GM21515 (cell line): ENCODE measurements around the gene WFIKKN1.
A peak's percentile ranks its signal among the peaks of the same experiment; 100 is the strongest.

ENCODE experiments used
- ATAC-seq: cut with Tn5 transposase; IDR thresholded peaks from one replicate; pipeline ENCODE4 v1.9.1; 2021; ENCODE audit not compliant: unreplicated experiment

The WFIKKN1 gene

DNA sequence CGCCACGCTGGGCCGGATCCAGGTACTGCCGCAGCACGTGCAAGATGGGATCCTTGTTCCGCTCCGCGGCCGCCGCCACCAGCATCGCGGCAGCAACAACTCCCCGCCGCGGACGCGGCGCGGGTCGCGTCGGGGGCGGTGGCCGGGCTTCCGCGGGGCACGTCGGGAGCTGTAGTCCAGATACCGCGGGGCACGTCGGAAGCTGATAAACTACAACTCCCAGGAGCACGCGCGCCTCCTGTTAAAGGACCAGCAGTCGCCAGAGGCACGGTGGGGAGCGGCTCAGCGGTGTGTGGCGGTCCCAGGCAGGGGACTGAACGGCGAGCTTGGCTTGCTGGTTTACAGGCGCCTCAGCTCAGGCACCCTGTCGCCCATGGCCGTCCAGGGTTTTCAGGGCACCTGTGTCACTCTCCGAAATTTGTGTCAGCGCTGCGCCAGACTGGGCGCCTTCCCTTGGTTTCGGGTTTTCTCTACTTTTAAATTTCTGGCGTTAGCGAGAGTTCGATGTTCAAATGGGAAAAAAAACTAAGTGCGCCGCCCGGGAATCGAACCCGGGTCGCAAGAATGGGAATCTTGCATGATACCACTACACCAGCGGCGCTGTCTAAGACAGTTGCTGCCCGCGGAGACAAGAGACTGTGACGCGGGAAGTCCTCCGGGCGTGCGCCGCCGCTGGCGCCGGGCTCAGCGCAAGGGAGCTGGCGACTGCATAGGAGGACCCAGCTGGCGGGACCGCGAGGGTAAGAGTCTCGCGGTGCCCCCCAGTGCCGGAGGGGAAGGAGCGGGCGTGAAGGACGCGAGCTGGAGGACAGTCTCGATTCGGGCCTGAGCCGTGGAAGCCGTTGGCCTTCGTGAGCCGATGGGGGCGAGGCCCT lies 5.7 kb downstream of the WFIKKN1 start, which contains the start of gene METTL26:
METTL26 (minus strand) TSS at position 100 of the 875 bp plus-strand sequence; CDS start at position 85, 15 bp downstream.
- ATAC-seq, result peak; percentile 69

DNA sequence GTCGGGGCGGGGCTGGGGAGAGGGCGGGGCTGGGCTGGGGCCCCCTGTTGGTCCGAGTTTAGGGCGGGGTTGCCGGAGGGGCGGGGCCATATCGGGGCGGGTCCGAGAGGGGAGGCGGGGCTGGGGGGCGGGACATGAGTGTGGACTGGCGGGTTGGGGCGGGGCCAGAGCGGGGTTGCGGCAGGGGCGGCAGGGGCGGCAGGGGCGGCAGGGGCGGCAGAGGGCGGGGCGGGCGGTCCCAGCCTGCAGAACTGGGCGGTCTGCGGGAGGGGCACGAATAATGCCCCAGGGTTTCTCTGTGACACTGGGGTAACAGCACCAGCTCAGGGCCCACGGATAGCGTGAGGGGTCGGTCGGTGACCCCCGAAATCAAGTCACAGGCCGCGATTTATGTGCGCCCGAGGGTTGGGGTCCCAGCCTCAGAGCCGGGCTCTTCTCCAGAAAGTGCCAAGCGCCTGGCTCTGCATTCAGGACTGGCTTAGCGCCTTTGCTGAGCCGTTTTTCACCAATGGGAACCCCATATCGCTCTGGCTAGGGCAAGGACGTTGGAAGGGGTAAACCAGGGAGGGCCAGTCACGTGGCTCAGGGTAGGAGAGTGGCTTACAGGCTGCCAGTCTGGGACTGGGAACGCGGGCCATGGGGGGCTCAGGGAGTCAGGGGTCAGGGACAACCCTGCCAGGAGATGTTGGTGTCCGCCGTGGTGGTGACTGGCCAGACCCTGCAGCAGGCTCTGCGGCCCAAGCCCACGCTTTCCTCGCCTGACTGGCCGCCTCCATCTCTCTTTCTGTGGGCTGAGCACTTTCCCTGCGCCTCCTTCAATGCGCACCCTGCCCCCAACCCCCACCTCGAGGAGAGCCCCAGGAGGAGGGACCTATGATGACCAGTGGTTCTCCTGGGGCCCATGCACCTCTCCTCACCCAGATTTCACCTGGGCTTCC lies 6.6 kb downstream of the WFIKKN1 start:
- no peak for ATAC-seq

DNA sequence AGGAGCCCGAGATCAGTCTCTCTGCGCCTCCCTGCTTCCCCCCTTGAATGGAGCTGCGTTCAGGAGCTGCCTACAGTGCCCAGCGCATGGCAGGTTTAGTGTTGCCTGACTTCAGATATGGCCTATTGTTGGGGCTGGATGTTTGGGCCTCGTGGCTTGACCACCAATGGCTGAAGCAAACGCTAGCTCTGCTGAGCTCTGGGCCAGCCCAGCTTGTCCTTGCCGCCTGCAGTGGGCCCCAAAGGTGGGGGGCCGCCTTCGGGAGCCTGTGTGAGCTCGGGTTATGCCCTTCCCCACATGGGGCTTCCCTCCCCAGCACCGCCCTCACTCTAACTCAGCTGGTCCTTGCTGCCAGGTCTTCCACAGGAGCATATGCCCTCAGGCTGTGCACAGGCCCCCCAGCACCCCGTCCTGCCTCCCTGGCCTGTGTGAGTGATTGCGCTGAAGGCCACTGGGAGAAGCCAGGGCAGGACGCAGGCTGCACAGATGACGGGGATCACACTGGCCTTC lies 7.3 kb downstream of the WFIKKN1 start:
- no peak for ATAC-seq

DNA sequence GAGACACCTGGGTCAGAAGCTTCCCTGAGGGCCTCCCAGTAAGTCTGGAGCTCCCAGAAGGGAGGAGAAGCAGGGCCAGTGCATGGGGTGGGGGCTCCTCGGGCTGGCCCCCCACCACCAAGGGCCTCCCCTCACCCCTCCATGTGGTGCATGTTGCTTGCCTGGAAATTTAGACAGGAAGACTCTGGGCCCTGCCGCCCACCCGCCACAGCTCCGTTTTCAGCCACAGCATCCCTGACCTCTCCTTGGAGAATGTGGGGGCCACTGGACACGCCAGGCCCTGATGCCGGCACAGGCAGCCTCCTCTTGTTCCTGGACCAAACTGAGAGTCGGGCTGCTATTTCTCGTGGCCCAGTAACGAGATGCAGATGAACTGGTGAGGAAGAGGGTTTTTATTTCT lies 8.1 kb downstream of the WFIKKN1 start:
- no peak for ATAC-seq

DNA sequence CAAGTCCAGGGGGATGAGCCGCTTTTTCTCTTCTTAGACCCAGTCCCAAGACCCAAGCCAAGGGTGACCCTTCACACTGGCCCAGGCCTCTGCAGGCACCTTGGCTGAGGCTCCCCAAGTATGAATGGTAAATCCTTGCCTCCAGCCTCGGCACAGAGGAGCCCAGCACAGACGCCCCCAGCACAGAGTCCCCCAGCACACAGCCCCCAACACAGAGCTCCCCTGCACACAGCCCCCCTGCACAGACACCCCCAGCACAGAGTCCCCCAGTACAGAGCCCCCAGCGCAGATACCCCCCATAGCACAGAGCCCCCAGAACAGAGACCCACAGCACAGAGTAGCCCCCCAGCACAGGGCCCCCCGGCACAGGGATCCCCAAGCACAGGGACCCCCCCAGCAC lies 9.8 kb downstream of the WFIKKN1 start:
- ATAC-seq, result no peak

DNA sequence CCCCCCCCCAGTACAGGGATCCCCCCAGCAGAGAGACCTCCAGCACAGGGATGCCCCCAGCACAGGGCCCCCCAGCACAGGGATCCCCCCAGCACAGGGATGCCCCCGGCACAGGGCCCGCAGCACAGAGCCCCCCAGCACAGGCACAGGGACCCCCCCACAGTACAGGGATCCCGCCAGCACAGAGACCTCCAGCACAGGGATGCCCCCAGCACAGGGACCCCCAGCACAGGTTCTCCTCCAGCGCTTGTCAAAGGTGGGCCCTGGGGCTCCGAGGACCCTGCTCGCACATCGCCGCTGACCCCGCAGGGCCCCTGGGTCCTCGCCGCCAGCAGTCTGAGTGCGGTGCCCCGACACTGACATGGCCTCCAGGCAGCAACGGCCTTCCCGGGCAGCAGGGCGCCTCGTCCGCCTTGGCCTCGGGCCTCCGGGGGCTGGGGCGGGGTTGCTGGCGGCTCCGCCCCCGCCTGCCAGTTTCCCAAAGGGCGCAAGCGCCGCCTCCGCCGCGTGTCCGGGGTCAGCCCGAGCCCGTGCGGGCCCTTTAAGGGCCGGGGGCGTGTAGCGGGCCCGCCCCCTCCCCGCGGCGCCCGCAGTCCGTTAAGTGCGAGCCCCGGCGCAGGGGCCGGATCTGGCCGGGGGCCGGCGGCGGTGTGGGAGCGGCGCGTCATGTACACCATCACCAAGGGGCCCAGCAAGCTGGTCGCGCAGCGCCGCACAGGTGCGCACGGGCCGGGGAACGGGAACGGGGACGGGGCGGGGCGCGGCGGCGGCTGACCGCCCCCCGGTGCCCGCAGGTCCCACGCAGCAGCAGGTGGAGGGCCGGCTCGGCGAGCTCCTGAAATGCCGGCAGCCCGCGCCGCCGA lies 10.8 kb downstream of the WFIKKN1 start, which contains the start of gene MCRIP2:
MCRIP2 (plus strand) TSS at position 503 of the 863 bp plus-strand sequence; CDS start at position 667, 164 bp downstream.
- ATAC-seq, result peak; percentile 40

DNA sequence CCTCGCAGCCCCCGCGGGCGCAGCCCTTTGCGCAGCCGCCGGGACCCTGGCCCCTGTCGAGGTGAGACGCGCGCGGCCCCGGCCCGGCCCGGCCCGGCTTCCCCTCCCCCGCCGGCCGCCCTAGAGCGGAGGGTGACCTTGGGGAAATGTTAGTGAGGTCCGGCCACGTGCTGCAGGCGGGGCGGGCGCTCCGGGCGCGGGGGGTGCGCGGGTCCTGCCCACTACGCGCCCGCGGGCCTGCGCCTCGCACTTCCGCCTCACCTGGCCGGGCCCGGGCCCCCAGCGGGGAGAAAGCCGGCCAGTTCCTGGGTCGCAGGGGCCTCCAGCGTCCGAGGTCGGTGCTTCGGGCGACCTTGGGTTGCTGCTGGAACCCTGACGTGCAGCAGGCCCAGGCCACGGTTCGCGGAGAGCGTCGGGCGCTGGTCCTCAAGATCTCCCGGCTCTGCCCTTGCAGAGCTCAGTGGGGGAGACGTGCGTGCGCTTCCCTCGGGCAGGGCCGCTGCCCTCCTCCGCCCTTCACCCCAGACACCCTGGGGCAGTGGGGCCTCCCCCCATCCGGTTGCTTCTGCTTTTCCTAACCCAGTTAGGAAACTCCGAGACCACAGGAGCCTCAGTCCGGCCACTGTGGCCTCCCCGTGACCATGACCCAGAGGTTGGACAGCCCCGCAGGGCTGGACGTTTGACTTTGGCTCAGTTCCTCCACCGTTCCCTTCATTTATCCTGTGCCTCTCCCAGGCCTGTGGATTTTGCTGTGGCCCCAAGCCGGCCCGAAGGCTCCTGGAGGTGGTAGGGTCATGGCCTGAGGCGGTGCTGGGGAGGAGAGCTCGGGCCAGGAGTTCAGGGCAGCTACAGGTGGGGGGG lies 11.6 kb downstream of the WFIKKN1 start:
- ATAC-seq, result peak; percentile 28

DNA sequence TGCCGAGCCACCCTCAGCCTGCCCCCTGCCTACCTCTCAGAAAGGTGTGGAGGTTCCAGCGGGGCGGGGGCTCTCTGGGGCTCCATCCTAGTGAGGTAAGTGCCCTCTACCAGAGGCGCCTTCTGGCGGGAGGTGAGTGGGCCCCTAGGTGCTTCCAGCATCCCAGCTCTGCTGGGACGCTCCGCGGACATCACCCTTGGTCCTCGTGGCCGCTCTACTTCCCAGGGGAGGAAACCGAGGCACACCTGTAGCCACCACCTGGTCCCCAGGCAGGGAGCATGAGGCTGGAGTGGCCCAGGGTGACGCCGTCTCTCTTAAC lies 12.2 kb downstream of the WFIKKN1 start:
- no peak for ATAC-seq

DNA sequence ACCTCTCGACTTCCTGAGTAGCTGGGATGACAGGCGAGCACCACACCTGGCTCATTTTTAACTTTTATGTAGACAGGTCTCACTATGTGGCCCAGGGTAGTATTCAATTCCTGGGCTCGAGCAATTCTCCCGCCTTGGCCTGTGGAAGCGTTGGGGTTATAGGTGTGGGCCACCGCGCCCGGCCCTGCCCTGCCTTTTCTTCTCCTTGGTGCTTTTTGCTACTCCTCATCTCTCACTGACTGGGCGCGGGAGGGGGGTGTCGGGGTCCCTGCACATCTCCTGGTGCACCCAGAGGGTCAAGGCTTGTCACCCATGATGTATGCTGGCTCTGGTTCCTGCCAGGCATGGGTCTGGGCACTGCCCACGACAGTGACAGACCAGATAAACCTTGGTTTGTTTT lies 13.8 kb downstream of the WFIKKN1 start:
- no peak for ATAC-seq

DNA sequence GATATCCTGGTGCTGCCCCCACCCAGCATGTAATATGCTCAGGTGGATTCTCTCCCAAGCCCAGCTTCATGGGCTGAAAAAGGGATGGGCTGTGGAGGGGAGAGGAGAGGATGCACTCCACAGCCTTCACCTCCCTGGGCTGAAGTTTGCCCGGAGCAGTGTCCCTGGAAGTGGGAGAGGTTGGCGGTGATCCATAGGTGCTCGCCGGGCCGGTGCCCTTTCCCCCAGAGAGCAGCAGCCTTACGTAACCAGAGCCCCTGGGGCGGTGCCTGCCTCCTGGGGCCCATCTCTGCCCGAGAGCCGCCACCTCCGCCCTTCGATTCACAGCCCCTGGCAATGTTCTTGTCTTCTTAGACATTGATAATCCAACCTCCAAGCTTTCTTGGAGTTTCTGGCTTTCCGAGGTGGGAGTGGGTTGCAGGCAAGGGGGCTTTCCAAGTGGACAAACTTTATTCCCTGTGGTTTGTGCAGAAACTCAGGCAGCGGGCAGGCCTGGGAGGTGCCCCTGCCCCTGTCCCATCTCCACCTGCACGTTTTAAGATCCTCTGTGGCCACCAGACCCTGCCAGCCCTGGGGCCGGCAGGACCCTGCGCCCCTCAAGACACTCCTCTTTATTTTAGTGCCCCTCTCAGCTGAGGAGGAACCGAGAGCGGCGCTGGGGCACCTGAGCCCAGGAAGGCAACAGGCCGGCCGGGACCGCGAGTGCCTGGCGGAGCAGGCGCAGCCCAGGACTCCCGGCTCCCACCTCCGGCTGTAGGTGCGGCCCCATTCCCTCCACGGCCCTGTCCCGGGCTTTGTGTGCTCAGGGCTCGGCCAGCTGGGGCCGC lies 15.3 kb downstream of the WFIKKN1 start:
- no peak for ATAC-seq

DNA sequence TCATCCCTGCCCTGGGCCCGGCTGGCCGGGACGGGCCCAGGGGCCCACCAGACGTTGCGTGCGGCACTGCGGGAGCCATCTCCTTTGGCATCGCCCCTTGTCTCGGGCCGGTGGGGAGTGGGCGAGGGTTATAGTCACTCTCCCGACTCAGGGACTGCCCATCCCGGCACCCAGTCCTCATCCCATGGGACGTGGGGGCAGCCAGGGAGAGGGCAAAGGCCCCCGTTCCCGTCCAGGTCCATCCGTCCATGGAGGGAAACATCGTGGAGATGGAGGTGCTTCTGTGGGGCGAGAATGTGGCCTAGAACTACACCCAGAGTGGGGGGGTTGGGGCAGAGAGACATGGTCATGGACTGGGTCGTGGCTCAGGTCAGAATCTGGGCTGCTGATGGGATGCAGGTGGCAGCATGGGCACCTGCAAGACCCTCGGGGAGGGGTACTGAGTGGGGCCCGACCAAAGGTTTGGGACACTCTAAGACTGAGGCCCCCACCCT lies 15.9 kb downstream of the WFIKKN1 start:
- ATAC-seq, result no peak

DNA sequence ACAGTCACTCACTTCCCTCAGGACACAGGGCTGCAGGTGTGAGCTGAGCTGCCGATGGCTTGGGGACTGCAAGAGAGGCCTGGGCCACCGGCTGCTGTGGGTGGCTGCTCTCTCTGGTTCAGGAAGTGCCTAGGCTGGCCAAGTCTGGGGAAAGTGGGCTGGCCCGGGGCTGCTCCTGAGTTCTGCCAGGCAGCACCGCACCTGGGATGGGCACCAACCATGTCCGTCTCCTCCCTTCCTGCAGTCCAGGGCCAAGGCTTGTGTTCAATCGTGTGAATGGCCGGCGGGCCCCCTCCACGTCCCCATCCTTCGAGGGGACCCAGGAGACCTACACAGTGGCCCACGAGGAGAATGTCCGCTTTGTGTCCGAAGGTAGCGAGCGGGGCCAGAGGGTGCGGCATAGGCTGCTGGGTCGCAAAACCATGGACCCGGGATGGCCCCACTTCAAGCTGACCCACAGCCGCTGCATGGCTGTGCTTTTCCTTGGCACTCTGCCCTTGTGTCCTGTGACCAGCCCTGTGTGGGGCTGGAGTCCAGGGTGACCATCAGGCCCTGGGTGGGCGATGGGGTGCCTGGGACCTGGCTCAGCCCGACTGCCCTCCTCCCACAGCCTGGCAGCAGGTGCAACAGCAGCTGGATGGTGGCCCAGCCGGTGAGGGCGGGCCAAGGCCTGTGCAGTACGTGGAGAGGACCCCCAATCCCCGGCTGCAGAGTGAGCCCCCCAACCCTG lies 16.6 kb downstream of the WFIKKN1 start:
- no peak for ATAC-seq

DNA sequence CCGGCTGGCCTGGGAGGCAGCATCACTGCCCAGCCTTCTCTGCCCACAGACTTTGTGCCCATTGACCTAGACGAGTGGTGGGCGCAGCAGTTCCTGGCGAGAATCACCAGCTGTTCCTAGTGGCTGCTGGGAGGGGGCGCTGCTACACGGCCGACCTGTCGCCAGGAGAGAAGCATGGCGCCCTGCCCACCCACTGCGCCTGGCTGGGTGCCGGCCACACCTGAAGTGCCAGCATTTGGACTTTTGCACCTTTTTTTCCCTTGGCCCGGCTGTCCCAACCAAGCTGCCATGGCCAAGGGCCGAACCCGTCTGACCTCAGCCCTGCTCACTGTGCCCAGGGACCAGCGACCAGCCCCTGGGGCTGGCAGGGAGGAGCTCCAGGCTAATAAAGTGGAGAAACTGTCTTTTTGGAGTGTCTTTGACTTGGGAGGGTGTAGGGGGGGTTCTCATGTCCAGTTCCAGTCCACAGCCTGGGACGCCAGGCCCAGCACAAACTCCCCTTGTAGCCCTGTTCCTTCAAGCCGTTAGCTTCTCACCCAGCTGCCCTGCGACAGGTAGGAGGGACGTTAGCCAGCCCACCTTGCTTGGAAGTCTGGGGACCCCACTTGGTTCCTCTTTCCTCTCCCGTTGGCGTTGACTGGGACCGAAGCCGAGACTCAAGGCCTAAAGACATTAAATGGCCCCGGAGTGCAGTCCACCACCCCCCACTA lies 17.4 kb downstream of the WFIKKN1 start:
- ATAC-seq, result no peak

DNA sequence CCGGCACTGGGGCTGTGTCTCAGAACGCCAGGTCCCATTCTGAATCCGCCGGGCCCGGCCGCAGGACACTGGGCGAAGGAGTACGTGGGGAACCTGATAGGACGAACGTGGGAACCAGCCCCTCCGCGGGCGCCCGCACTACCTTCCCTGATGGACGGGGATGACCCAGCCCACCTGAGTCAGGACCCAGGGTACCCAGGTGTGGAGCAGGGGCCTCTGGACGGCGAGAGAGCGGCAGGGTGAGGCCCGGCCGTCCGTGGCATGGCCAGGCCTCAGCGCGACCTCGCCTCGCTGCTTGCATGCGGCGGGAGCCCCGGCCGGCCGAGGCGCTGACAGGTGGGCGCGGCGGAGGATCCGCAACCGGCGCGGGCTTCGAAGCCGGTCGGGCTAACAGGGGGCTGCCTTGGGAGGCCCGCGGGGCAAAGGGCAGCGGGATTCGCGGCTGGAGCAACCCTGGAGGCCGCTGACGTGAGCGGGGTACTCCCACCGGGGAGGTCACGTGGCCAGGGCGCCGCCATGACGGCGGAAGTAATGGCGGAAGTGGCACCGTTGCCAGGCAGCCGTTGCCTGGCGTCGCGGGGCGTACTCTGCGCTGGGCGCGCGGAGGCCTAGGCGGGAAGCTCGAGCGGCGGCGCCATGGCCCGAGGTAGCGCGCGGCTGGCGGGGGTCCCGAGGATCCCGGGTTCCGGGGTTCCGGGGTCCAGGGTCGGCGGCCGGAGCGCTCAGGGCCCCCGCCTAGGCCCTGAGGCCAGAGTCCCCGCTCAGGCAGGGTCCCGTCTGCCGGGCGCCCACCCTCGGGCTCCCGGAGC lies 18.2 kb downstream of the WFIKKN1 start, which contains the start of gene WDR90:
WDR90 (plus strand) TSS at position 585 of the 809 bp plus-strand sequence; CDS start at position 637, 52 bp downstream.
- ATAC-seq, result peak; percentile 64

DNA sequence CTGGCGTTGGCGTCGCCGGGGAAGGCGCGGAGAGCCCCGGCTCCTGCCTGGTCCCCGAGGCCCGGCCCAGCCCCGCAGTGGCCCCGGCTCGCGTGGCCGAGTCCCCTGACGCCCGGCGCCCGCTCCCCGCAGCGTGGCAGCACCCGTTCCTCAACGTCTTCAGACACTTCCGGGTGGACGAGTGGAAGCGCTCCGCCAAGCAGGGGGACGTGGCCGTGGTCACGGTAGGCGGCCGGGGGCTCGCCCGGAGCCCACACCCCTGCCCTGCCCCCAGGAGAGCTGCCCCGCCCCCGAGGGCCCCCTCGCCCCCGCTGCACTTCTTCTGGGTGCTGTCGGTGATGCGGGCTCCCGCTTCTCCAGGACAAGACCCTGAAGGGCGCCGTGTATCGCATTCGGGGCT lies 18.8 kb downstream of the WFIKKN1 start:
- ATAC-seq, result peak; percentile 6

DNA sequence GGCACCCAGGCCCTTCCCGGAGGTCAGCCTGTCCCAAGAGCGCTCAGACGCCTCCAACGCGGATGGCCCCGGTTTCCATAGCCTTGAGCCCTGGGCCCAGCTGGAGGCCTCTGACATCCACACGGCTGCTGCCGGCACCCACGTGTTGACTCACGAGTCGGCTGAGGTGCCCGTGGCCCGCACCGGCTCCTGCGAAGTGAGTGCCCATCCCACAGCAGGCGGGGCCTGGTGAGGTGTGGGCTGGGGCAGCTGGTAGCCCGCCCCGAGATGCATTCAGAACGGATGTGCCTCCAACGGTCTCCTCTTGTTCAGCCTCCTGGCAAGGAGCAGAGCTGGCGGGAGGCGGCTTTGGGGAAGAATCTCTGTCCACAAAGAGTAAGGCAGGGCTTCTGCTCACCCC lies 21.1 kb downstream of the WFIKKN1 start:
- ATAC-seq, result no peak
